ENCODE measurements around the gene POLR2F. TPM values are rescaled to one million over a fixed set of nuclear protein-coding genes. Genes with fewer than 3 reads are reported as not detected.
"Not testable (repeated sequence)": the region's sequence is repeated elsewhere in the genome, so short reads cannot be mapped to it uniquely, and the experiment has no call there.

The POLR2F gene
- total and polyA plus RNA-seq, 7 donors: 69.2 to 280 (median 95.9) TPM

DNA sequence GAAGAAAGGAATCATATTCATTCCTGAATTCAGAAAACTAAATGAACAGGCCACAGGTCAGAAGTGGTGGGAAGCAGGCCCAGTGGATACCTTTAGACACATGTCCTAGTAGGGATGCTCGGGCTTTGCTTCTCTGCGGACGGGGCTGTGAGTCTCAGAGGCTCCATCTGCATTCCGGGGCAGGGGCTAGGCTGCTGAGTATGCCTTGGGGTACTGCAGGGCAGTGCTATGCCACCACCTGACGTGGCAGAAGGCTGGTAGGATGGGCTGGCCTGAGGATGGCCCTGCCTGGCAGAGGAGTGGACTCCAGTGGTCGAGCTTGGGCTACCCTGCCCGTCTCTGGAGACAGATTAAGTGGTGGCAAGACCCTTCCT lies 9.7 kb upstream of the POLR2F start:
- DNase-seq (no peak), ATAC-seq (no peak)
- TF ChIP-seq CTCF (IDR thresholded peaks at IDR 0.05): no peak
- WGBS, 3 donors: 92 to 98% (median 95%) methylated on average over 7 of the region's 7 CpGs
- intact Hi-C loops (cut with DNase I): no loop called here
- Histone ChIP-seq H3K4me3 (no peak overlapping the region), H3K27me3 (ENCODE audit: insufficient read depth in 3 of 3, low read length in 2 of 3) (no peaks in the 10 kb centered on the region), H3K4me1 (no peaks in the 10 kb centered on the region), H3K27ac (no peak overlapping the region), H3K9me3 (no peaks in the 10 kb centered on the region), H3K36me3 (ENCODE audit: insufficient read depth in 1 of 2, low read depth in 1 of 2) (peaks cover 3 to 37% of the 10 kb centered on the region in 2 donors)

DNA sequence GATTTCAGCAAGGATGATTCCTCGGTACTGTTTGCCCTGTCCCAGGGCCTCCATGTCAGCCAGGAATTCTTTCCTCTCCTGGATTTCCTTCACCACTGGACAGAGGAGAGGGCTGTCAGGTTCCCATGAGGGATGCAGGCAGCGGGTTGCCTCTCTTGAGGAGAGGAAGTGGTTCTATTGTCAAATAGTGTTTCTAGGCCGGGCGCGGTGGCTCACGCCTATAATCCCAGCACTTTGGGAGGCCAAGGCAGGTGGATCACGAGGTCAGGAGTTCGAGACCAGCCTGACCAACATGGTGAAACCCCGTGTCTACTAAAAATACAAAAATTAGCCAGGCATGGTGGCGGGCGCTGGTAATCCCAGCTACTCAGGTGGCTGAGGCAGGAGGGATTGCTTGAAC lies 9.1 kb upstream of the POLR2F start:
- peaks cover 3 to 31% of the 10 kb centered on the region in 2 donors for H3K36me3 ChIP-seq (ENCODE audit: insufficient read depth in 1 of 2, low read depth in 1 of 2)
- H3K9me3 ChIP-seq; intact Hi-C loops (cut with DNase I); H3K4me1 ChIP-seq; H3K27me3 ChIP-seq (ENCODE audit: insufficient read depth in 3 of 3, low read length in 2 of 3); H3K4me3 ChIP-seq; ATAC-seq; DNase-seq; H3K27ac ChIP-seq: not testable (repeated sequence)
- WGBS, 3 donors: 85 to 93% (median 90%) methylated on average over 10 to 11 of the region's 11 CpGs

DNA sequence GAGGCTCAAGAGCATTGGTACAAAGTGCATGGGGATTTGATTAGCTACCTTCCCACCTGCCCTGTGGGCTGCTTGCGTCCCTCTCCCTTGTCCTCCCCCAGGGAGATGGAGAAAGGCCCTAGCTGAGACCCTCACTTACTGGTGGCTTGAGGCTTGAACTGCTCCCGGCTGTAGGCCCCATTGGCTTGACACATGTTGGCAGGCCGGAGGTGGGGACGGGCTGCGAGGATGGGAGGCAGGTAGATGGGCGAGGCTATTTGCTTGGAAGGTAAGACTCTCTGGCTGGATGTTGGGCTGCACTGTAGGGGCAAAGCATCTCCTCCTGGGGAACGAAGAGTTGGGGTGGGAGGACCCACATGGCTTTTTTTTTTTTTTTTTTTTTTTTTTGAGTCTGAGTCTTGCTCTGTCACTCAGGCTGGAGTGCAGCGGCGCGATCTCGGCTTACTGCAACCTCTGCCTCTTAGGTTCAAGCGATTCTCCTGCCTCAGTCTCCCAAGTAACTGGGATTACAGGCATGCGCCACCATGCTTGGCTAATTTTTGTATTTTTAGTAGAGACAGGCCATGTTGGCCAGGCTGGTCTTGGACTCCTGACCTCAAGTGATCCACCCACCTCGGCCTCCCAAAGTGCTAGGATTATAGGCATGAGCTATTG lies 6.2 kb upstream of the POLR2F start:
- DNase-seq; H3K27ac ChIP-seq; H3K9me3 ChIP-seq; H3K4me1 ChIP-seq; H3K36me3 ChIP-seq (ENCODE audit: insufficient read depth in 1 of 2, low read depth in 1 of 2); ATAC-seq; intact Hi-C loops (cut with DNase I); H3K4me3 ChIP-seq; H3K27me3 ChIP-seq (ENCODE audit: insufficient read depth in 3 of 3, low read length in 2 of 3): not testable (repeated sequence)
- 89 to 90% (median 89%) methylated on average over 14 of the region's 14 CpGs for WGBS, 3 donors

DNA sequence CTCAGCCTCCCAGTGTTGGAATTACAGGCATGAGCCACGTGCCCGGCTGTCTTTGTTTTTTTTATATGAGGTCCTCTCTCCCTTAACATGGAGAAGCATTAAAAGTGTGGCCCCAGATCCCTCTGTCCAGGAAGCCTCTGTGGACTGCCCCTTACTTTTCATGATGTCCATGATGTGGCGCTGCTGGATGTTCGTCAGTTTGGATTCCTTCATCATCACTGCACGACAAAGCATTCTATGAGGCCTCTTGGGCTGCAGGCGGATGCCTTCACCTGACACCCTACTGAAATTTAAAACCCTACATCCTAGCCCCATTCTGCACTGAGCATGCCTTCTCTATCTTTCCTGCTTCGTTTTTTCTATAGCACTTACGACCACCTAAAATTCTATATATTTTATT lies 2.2 kb upstream of the POLR2F start:
- TF ChIP-seq CTCF (IDR thresholded peaks at IDR 0.05): no peak
- Histone ChIP-seq H3K4me1 (peaks cover 16% of the 10 kb centered on the region), H3K9me3 (no peaks in the 10 kb centered on the region), H3K4me3 (no peak overlapping the region), H3K27ac (no peak overlapping the region), H3K36me3 (ENCODE audit: insufficient read depth in 1 of 2, low read depth in 1 of 2) (peaks cover 0 to under 1% of the 10 kb centered on the region in 2 donors), H3K27me3 (ENCODE audit: insufficient read depth in 3 of 3, low read length in 2 of 3) (no peaks in the 10 kb centered on the region)
- WGBS, 3 donors: 44 to 56% (median 56%) methylated on average over 8 of the region's 8 CpGs
- ATAC-seq (no peak), DNase-seq (no peak)
- intact Hi-C loops (cut with DNase I): no loop called here

DNA sequence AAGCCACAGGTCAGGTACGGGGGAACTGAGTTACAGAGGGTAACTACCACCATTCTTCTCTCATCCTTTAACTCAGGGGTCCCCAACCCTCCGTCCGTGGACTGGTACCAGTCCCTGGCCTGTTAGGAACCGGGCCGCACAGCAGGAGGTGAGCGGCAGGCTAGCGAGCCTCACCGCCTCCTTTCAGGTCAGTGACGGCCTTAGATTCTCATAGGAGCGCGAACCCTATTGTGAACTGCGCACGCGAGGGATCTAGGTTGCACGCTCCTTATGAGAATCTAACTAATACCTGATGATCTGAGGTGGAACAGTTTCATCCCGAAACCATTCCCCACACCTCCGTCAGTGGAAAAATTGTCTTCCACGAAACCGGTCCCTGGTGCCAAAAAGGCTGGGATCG lies 870 bp upstream of the POLR2F start:
- DNase-seq; H3K9me3 ChIP-seq; H3K27ac ChIP-seq; H3K27me3 ChIP-seq (ENCODE audit: insufficient read depth in 3 of 3, low read length in 2 of 3); intact Hi-C loops (cut with DNase I): not testable (repeated sequence)
- 12 to 16% (median 13%) methylated on average over 20 of the region's 20 CpGs for WGBS, 3 donors
- peak in 1 of 4 donors; percentile 14 for ATAC-seq
- Histone ChIP-seq H3K4me3 (peak overlapping the region; percentile 99), H3K4me1 (peaks cover 22% of the 10 kb centered on the region), H3K36me3 (ENCODE audit: insufficient read depth in 1 of 2, low read depth in 1 of 2) (peaks cover 0 to 12% of the 10 kb centered on the region in 2 donors)

GRCh38 chr22:37953062-37953436 lies 450 bp upstream of the POLR2F start:
- H3K27me3 ChIP-seq (ENCODE audit: insufficient read depth in 3 of 3, low read length in 2 of 3): no peaks in the 10 kb centered on the region
- H3K36me3 ChIP-seq (ENCODE audit: insufficient read depth in 1 of 2, low read depth in 1 of 2): peaks cover 0 to 17% of the 10 kb centered on the region in 2 donors
- peak overlapping the region; percentile 99 for H3K4me3 ChIP-seq
- ATAC-seq (peak in 3 of 4 donors; percentile 4 to 59 (median 12)), DNase-seq (peak in 1 of 2 donors; percentile 38)
- no peak for TF ChIP-seq CTCF (IDR thresholded peaks at IDR 0.05)
- WGBS, 3 donors: 1% methylated on average over 13 of the region's 13 CpGs
- no peaks in the 10 kb centered on the region for H3K9me3 ChIP-seq
- H3K27ac ChIP-seq: peak overlapping the region; percentile 81
- intact Hi-C loops (cut with DNase I): no loop called here
- peaks cover 22% of the 10 kb centered on the region for H3K4me1 ChIP-seq
